ENCODE measurements around the gene DAB2IP.

- TF ChIP-seq TAF1 (conservative IDR thresholded peaks at IDR 0.05) (no peak), CTCF (IDR thresholded peaks at IDR 0.05; ENCODE audit: low read depth, low read length, missing input control) (no peak), REST (IDR thresholded peaks at IDR 0.05) (no peak), ZBTB33 (IDR thresholded peaks at IDR 0.05) (no peak), RAD21 (IDR thresholded peaks at IDR 0.05) (no peak), MAX (IDR thresholded peaks at IDR 0.05) (no peak), EGR1 (IDR thresholded peaks at IDR 0.05; ENCODE audit: low read depth in 2 of 2) (no peak), NR2F2 (IDR thresholded peaks at IDR 0.05) (no peak)
Measured at GRCh38 chr9:121645003-121645402, 6.4 kb upstream of the DAB2IP start.

Data from liver (tissue), 3 donors.